Activated effector memory CD4-positive, alpha-beta T cell treated with Interleukin-2 at 50 U/mL for 16 hours (primary cell): ENCODE results near the gene CD79A.
"Not testable (repeated sequence)": the region's sequence is repeated elsewhere in the genome, so short reads cannot be mapped to it uniquely, and the experiment has no call there.

ENCODE experiments used
- DNase-seq: peaks from one replicate; pipeline ENCODE4 v3.0.0-alpha.2; 2020

The CD79A gene

DNA sequence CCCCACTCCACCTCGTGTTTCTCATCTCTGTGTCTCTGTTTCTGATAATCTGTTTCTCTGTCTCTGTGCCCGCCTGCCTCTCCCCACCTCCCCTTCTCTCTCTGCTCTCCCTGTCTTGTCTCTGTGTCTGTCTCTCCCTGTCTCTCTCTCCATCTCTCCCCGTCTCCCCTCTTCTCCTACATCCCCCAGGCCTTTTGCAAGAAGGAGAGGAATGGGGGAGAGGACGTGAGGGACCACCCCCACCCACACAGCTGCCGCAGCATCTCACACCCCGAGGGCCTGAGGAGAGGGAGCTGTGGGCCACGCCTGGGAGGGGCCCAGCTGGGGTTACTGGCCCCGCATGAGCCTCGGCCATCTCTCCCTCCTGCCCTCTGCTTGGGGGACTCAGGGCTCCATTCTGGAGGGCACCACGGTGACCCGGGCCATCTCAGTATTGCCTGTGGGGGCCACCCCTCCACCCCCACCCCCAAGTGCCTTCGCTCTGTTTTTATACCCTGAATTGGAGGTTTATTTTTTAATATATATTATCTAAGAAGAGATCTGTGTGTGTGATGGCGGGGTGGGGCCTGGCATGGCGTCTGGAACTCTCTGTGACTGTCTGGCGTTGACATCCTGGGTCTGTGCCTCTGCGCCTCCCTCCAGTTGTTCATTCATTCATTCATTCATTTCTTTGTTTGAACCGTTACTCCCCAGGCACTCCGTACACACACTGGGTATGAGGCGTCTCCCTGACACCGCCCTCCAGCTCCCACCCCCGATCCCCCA is 30.0 kb downstream of the CD79A start:
- no peak for DNase-seq

DNA sequence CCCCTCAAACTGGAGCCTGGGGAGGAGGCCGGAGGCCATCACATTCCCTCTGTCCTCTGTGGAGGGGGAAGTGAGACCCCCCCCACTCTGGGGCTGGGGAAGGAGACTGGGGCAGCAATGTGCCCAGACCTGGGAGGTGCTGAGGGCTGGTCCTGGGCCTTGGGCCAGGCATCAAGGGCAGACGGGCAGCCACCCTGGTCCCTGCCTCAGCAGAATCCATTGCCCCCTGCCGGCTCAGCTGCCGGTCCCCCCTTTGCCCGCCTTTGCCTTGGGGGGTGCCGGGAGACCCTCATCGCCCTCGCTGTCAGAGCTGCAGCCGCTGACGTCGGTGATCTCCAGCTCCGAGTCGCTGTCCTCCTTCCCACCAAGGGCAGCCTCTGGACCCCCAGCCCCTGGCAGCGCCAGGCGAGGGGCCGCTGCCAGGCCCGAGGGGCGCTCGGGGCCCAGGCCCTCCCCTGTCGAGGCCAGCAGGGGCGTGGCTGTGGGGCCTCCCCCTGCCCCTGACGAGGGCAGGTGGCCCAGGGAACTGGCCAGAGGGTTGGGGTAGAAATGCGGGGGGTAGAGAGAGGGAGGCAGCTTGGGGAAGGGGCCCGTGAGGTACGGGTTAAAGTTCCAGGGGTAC is 31.0 kb downstream of the CD79A start:
- no peak for DNase-seq

DNA sequence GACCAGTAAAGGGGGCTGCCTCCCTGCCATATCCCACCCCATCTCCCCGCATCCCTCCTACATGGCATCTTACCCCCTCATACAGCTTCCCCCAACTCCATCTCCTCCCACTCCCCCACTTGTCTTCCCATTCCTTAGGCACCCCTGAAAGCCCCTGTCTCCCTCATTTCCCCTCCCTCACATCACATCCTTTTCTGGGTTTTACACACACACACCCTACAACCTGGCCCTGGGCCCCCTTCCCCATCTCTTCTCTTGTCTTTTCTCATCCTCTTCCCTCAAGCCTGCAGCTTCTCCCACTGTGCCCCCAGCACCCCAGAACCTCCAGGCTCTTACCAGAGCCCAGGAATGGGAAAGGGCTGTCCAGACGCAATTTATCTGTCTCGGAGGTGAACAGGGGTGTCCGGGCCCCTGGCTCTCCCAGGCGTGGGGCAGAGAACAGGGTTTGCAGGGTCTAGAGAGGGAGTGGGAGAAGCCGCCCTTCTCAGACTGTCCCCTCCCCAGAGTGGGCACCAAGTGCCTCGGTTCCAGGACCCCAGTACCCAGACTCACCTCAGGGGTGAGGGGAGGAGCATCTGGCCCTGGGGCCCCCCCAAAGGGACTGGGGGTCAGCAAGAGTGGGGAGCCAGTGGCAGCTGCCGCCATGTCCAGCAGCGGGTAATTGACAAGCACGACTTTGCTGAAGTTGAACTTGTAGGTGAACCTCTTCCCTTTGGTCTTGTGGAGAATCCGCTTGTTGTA is 31.8 kb downstream of the CD79A start:
- DNase-seq, result no peak

GRCh38 chr19:41909706-41910105 is 32.6 kb downstream of the CD79A start:
- DNase-seq, result no peak

DNA sequence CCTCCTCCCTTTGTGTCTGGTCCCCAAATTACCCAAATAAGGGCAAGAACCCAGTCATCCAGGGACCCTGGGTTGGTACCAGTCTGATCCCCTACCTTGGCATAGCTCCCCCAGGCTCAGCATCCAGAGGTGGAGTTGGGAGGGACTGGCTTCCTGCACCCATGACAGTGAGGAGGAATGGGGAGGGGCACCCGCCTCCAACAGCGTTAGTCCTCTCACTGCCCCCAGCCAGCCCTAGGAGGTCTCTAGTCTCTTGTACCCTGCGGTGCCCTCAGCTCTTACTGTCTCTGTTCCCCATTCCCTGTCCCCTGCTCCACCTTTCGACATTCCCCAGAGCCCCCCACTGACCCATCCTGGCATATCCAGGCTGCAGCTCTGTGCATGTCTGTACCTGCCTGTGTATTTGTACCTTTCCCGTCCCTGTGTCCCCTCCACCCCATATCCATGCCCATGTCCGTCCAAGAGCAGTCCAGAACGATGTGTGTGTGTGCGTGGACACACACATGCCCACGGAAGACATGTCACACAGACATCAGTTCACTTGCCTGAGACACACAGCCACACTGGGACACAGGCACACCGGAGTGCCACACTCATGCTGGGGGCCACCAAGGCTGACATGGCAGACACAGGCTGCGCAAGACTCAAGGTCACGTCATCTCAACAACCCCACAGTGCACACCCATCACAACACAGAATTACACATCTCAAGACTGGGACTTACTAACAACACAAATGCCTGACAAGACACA is 33.3 kb downstream of the CD79A start:
- no peak for DNase-seq

GRCh38 chr19:41910992-41911888 is 34.2 kb downstream of the CD79A start:
- no peak for DNase-seq

DNA sequence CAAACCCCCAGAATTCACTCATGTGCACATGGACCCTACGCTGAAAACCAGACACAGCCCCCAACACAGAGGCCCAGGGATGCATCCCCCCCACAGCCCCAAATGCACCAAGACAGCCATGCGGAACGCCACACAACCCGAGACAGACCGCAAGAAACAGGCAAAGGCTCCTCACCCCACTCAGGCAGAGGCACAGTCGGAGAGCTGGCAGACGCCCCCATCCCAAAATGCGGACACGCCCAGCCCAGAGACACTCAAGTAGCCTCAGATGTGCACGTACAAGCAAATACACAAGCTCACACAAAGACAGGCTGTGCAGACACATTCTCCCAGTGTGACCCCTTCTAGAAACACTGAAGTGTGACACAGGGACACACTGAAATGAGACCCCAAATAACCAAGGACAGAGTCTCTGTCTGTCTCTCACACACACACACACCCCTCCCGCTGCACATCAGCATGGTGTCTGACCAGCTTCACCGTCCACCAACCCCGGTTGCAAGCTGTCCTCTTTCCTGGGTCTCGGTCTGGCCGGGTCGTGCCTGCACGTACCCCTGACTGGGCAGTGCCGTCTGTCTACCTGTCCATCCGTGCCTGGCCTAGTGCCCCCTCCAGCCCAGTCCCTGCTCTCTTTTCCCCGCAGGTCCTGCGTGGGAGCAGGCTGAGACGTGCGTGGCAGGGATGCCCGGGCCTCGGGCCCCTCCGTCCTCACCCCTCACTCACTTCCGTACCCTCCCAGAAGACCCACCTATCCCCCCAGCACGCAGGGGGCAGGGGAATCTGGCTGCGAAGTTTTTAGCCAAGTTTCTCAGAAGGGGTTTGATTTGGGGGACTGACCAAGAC is 35.0 kb downstream of the CD79A start:
- no peak for DNase-seq

GRCh38 chr19:41912899-41913537 is 35.9 kb downstream of the CD79A start:
- DNase-seq, result no peak

DNA sequence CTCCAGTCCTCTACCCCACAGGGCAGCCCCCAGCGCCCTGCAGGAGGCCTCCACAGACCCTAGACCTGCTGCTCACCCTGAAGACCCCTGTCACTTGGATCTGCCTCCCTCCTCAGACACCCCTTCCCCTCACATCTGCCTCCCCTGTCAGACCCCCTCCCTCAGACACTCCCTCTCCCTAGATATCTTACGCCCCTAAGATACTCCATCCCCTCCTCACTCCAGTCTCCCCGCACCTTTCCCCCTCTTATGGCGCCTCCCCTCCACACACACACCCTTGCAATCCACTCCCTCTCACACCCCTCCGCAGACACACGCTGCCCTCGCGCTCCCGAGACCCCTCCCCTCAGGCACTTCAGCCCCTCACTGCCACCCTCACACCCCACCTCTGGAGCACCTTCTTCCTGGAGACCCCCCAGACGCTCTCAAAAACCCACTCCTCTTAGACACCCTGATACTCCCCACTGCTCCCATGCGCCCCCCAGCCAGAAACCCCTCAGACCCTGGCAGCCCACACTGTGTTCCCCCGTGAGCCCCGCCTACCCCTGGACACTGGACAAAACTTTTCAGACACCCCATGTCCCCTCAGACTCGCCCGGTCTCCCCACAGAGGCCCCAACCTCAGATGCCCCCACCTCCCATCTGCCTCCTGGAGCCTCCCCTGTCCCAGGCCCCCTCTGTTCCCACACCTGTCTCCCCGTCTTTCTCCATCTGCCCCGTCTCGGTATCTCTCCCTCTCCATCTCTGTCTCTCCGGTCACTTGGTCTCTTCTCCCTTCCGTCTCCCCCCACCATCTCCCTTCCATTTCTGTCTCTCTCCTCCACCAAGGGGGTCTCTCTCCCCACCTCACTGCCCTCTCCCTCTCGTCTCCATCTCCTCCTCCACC is 36.7 kb downstream of the CD79A start:
- no peak for DNase-seq

GRCh38 chr19:41914424-41914834 is 37.4 kb downstream of the CD79A start:
- not testable (repeated sequence) for DNase-seq

- DNase-seq, result no peak
Measured at GRCh38 chr19:41915021-41915775, 38.1 kb downstream of the CD79A start.

DNA sequence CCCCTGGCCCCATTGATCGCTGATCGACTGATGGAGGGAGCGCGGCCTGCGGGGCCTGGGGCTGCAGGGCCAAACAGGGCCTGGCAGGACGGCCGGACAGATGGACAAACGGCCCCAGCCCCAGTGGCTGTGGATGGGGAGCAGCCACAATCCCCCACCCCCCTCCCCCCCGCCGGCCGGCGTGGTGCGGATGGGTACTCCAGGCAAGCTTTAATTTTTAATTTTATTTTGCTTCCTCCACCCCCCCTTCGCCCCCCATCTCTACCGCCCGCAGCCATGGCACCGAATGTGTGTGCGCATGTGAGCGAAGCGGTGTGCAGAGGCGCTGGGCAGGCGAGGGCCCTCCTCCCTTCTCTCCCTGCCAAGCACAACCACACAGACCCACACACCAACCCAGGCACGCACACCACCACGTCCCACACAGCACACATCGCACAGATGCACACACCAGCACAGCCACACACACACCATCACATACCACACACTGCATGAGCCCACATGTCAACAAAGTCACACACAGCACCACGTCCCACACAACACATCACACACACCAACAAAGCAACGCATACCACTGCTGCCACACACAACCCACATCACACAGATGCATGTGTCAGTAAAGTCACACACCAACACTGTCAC is 38.8 kb downstream of the CD79A start:
- no peak for DNase-seq

DNA sequence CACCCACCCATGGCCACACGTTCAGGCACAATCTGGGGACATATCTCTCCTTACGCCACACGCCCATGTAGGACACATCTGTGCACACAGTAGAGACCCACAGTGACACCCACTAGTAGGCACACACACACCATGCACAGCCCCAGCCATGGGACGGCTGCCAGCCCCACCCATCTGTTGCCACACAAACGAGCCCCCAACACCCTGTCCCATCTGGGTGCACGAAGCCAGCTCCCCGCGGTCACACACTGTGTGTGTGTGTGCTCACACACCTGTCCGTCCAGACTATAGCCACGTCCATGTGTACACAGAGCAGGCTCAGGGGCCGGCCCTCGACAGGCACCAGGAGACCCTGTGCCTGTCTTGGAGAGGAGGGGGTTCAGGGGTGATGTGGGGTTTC is 40.6 kb downstream of the CD79A start:
- DNase-seq, result no peak

GRCh38 chr19:41918095-41918494 is 41.0 kb downstream of the CD79A start:
- no peak for DNase-seq

GRCh38 chr19:41918653-41919244 is 41.7 kb downstream of the CD79A start:
- DNase-seq, result no peak

DNA sequence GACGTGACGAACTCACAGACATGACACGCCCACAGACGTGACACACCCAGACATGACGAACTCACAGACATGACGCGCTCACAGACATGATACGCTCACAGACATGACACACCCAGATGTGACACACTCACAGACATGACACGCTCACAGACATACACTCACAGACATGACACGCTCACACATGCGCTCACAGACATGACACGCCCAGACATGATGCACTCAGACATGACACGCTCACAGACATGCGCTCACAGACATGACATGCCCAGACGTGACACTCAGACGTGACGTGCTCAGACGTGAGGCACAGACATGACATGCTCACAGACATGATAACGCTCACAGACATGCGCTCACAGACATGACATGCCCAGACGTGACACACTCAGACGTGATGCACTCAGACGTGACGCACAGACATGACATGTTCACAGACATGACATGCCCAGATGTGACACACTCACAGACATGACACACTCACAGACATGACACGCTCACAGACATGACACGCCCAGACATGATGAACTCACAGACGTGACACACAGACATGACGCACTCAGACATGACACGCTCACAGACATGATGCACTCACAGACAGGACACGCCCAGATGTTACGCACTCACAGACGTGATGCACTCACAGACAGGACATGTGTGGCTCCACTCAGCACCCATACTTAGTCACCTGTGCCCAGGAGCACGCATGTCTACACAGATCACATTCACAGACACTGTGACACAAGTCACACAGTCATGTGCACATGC is 43.1 kb downstream of the CD79A start:
- DNase-seq, result no peak
